ENCODE data around the gene TOR2A.

The TOR2A gene

DNA sequence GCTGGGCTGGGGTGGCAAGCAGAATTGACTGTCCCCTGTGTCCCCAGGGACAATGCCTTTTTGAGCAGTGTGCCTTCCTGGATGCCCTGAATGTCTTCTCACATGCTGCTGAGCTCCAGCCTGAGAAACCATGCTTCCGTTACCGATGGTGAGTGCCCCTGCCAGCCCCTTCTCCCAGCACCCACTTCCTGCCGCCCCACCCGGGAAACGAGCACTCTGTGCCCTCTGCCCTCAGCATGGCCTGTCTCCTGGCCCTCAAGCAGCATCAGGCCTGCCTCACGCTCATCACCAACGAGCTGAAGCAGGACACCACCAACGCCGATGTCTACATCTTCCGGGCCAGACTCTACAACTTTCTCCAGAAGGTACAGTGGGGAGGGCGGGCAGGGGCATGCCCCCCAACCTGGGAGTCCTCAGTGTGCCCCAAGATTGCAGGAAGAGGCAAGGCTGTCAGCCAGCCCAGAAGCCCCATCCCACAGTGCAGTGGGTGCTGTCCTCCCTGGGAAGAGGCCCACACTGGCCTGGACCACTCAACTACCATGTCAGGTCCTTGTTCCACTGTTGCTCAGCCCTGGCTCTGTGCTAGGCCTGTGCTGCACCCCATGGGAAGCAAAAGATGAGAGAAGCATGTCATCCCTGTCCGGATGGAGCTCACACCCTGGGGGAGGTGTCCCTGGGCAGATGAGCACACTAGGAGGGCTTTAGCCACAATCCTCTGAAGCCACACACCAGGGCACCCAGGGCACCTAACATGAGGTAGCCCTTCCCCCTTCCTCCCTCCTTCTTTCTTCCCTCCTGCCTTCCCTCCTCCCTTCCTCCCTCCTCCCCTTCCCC is 14.8 kb downstream of the TOR2A start:
- DNase-seq (ENCODE audit: low read depth), result no peak
- no peak overlapping the region for H3K4me3 ChIP-seq (ENCODE audit: low read depth, low read length)
- TF ChIP-seq, protein P1, sequence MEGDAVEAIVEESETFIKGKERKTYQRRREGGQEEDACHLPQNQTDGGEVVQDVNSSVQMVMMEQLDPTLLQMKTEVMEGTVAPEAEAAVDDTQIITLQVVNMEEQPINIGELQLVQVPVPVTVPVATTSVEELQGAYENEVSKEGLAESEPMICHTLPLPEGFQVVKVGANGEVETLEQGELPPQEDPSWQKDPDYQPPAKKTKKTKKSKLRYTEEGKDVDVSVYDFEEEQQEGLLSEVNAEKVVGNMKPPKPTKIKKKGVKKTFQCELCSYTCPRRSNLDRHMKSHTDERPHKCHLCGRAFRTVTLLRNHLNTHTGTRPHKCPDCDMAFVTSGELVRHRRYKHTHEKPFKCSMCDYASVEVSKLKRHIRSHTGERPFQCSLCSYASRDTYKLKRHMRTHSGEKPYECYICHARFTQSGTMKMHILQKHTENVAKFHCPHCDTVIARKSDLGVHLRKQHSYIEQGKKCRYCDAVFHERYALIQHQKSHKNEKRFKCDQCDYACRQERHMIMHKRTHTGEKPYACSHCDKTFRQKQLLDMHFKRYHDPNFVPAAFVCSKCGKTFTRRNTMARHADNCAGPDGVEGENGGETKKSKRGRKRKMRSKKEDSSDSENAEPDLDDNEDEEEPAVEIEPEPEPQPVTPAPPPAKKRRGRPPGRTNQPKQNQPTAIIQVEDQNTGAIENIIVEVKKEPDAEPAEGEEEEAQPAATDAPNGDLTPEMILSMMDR (IDR thresholded peaks at IDR 0.05; ENCODE audit: insufficient read depth, low read depth, low read length, missing control alignments), result no peak

DNA sequence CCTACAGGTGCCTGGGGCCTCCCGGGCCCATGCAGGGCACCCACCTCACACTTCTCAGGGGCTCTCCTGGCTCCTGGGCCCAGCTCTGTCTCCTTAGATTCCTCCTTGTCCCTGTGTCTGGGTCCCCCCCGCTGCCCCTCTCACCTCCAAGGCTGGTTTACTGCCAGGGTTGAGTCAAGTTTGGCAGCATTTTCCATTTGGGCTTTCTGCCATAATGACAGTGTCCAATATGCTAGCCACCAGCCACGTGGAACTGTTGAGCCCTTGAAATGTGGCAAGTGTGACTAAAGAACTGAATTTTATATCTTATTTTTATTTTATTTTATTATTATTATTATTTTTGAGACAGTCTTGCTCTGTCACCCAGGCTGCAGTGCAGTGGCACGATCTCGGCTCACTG is 17.3 kb downstream of the TOR2A start:
- H3K4me3 ChIP-seq (ENCODE audit: low read depth, low read length), result no peak overlapping the region
- TF ChIP-seq, protein P1 (IDR thresholded peaks at IDR 0.05; ENCODE audit: insufficient read depth, low read depth, low read length, missing control alignments), result no peak
- DNase-seq (ENCODE audit: low read depth), result no peak

DNA sequence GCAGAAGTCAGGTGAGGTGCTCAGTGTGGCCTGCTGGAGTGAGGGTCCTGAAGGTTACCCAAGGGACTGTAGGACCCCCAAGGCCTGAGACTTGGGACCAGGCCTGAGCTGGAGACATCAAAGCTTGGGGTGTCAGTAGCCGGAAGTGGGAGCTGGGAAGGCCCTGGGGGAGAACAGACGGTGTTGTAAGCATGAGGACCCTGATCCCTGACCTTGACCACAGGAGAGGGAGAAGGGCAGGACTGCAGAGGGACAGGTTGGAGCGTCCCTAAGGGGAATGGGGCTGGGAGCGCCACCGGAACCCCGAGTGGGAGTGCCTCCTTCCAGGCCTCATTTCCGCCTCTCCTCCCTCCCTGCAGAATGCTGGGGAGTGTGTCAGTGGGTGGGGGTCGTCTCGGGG is 18.7 kb downstream of the TOR2A start:
- no peak overlapping the region for H3K4me3 ChIP-seq (ENCODE audit: low read depth, low read length)
- TF ChIP-seq, protein P1 (IDR thresholded peaks at IDR 0.05; ENCODE audit: insufficient read depth, low read depth, low read length, missing control alignments), result no peak
- DNase-seq (ENCODE audit: low read depth), result no peak

DNA sequence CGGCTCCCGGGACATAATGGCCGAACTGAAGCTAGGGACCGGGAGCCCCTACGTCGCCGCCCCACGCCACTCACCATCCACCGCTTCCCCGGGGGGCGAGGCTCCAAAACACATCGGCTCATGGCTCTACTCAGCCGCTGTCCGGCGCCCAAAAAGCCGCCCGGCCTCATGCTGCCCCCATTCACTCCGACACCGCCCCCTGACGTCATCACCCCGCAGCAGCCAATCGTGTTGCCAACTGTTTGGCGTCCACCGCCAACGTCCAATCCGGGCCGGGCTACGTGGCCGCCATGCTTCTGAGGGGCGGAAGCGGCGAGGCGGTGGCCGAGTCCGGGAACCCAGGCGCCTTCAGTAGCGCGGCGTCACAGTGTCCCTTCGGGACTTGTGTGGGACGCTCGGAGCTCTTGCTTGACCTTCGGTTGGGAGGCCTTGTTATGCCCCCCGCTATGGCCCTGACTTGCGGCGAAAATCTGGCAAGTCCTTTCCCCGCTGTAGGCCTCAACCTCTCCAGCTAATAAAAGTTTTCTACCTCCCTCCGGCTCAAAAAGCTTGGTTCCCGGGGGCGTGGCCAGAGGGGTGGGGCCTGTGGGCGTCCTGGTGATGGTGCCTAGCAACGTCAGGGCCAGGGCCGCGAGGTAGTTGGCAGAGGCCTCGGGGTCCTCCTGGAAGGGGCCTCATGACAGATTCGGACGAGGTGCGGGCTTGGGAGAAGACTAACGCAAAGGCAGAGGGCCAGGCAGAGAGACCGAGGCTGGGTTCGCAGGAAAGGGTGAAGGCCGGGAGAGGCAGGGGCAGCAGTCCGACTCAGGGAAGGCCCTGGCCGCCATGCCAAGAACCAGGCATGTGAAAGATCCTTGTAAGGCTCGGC is 19.4 kb downstream of the TOR2A start, which contains the start of the genes PTRH1 and TTC16:
PTRH1 (minus strand) TSS at position 194 of the 868 bp plus-strand sequence; CDS start at position 170, 24 bp downstream.
TTC16 (plus strand) TSS at position 610 of the 868 bp plus-strand sequence; CDS start at position 677, 67 bp downstream.
- TF ChIP-seq, protein P1 (IDR thresholded peaks at IDR 0.05; ENCODE audit: insufficient read depth, low read depth, low read length, missing control alignments), result no peak
- DNase-seq (ENCODE audit: low read depth), result peak; percentile 95
- peak within 1 kb of the TSS; percentile 88 for H3K4me3 ChIP-seq (ENCODE audit: low read depth, low read length)

DNA sequence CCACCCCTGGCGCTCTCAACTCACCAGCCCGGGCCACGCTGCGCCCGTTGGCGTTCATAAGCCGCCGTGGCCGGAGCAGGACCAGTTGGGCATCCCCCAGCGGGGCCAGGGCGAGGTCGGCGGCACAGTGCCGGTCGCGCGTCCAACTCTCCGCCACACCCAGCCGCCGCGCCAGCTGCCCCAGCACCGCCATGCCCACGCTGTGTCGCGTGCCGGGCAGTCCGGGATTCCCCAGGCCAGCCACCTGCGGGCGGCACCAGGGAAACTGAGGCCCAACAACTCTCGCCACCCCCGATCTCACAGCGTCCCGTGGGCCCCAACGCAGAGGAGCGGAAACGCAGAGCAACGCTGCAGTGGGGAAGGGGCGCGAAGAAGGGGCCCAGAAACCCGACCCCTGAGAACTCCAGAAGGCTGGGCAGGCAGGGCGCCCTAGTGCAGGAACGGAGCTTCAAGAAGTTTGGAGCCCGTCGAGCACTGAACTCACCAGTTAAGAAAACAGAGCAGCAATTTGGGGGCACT is 20.1 kb downstream of the TOR2A start:
- TF ChIP-seq, protein P1 (IDR thresholded peaks at IDR 0.05; ENCODE audit: insufficient read depth, low read depth, low read length, missing control alignments), result no peak
- DNase-seq (ENCODE audit: low read depth), result no peak
- peak overlapping the region; percentile 88 for H3K4me3 ChIP-seq (ENCODE audit: low read depth, low read length)

DNA sequence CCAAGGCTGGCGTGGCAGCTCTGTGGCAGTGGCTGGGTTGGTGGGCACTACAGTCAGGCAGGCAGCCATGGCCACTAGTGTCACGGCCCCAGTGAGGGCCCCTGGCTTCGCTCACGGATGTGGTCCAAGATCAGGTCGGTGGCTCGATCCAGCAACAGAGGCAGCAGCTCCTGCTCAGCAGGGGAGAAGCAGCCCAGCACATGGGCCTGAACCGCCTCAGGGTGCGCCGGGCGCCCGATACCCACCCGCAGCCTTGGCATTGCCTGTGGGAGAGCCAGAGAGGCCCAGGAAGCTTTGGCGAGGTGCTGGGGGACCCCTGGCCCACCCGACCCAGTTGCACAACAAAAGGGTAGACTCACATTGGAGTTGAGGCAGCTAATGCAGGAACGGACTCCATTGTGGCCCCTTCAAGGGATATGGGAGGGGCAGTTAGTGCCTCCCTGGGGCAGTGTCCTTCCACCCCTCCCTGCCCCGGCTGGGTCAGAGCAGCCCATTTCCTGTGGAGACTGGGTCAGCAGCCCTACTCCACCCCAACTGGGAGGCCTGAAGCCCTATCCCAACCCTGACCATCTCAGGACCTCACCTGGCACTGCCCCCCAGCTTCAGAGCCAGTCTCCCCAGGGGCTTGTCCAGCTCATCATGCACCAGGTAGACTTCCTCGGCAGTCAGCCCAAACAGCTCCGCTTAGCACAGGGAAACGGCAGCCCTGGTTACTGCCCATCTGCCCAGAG is 20.9 kb downstream of the TOR2A start:
- no peak for DNase-seq (ENCODE audit: low read depth)
- TF ChIP-seq, protein P1 (IDR thresholded peaks at IDR 0.05; ENCODE audit: insufficient read depth, low read depth, low read length, missing control alignments), result no peak
- no peak overlapping the region for H3K4me3 ChIP-seq (ENCODE audit: low read depth, low read length)
